ENCODE measurements around the gene SLC39A11.

GRCh38 chr17:72954579-72954978 is 137.9 kb downstream of the SLC39A11 start:
- TF ChIP-seq RXRA (IDR thresholded peaks at IDR 0.05; ENCODE audit: borderline replicate concordance, low read depth): no peak
- no peak for TF ChIP-seq NFIC (IDR thresholded peaks at IDR 0.05; ENCODE audit: borderline replicate concordance)
- no peak for TF ChIP-seq CTCF (IDR thresholded peaks at IDR 0.05)
- TF ChIP-seq EP300 (IDR thresholded peaks at IDR 0.05; ENCODE audit: borderline replicate concordance in 1 of 2, low read depth in 1 of 2, low read length in 1 of 2): no peak
- TF ChIP-seq GABPA (IDR thresholded peaks at IDR 0.05; ENCODE audit: low read depth): no peak
- TF ChIP-seq SMC3 (IDR thresholded peaks at IDR 0.05; ENCODE audit: low read depth, low read length): no peak
- no peak for TF ChIP-seq RCOR1 (IDR thresholded peaks at IDR 0.05; ENCODE audit: low read length)
- TF ChIP-seq USF2 (IDR thresholded peaks at IDR 0.05; ENCODE audit: borderline replicate concordance, low read depth, low read length): no peak
